H1 (cell line): Measurements from ENCODE around the gene SIGLEC6. TPM values are rescaled to one million over a fixed set of nuclear protein-coding genes. Genes with fewer than 3 reads are reported as not detected.

Experiments
- CTCF ChIA-PET: fragments of 300-600 bp; sonication (Branson Sonifier 250); formaldehyde crosslinking; loops from one replicate; lab custom pipeline; 2021; ENCODE audit not compliant: partially characterized antibody; lab: Charles Lee
- POLR2A ChIA-PET: fragments of 300-600 bp; sonication (Branson Sonifier 250); formaldehyde crosslinking; loops from one replicate; lab custom pipeline; 2021; ENCODE audit warnings: inconsistent platforms; ENCODE audit not compliant: partially characterized antibody; lab: Charles Lee
- DNase-seq, 2 experiments: peaks; one replicate each; pipeline versions ENCODE4 v3.0.0 to v3.0.0-alpha.2; 2010 to 2022; ENCODE audit warnings: low spot score in 2 of 2, low read depth in 1 of 2, mixed read lengths in 1 of 2
- FAIRE-seq: peaks from 2 replicates; lab custom pipeline; 2011; peaks lifted over from hg19 to GRCh38; lab: Jason Lieb, UNC
- H2AFZ ChIP-seq: 2 replicates; pipeline ENCODE4 v1.8.1; 2012; ENCODE audit warnings: low read length, inconsistent platforms
- H2AK5ac ChIP-seq: 2 replicates; pipeline ENCODE4 v1.6.1; 2013; ENCODE audit warnings: low read depth, low read length
- H2BK120ac ChIP-seq: replicated peaks from 2 replicates; pipeline ENCODE3; 2013; ENCODE audit warnings: low read depth, low read length, inconsistent platforms
- H2BK12ac ChIP-seq: 2 replicates; pipeline ENCODE4 v1.6.1; 2013; ENCODE audit warnings: low read depth, low read length
- H2BK15ac ChIP-seq: 2 replicates; pipeline ENCODE4 v1.6.1; 2013; ENCODE audit warnings: low read length
- H2BK20ac ChIP-seq: 2 replicates; pipeline ENCODE4 v1.6.1; 2013; ENCODE audit warnings: low read length
- H2BK5ac ChIP-seq: 2 replicates; pipeline ENCODE4 v1.6.1; 2013; ENCODE audit warnings: low read depth, low read length
- H3K14ac ChIP-seq: 2 replicates; pipeline ENCODE4 v1.6.1; 2013; ENCODE audit warnings: inconsistent platforms; ENCODE audit not compliant: insufficient read length
- H3K18ac ChIP-seq: 2 replicates; pipeline ENCODE4 v1.6.1; 2013; ENCODE audit warnings: low read length; ENCODE audit errors: extremely low read depth
- H3K23ac ChIP-seq: 2 replicates; pipeline ENCODE4 v1.6.1; 2013; ENCODE audit warnings: inconsistent platforms; ENCODE audit not compliant: insufficient read length
- H3K23me2 ChIP-seq: 2 replicates; pipeline ENCODE4 v1.6.1; 2013; ENCODE audit warnings: low read depth, low read length
- H3K27ac ChIP-seq: 2 replicates; pipeline ENCODE4 v1.6.1; 2011; ENCODE audit warnings: low read depth, low read length, inconsistent platforms
- H3K27me3 ChIP-seq, 4 experiments: replicated peaks in 1 of 4; 1 replicate in 1 of 4; 2 replicates in 3 of 4; pipeline versions ENCODE4 v1.6.1 to v1.8.1; 2011 to 2013; ENCODE audit warnings: low read length in 3 of 4, mild to moderate bottlenecking in 3 of 4, inconsistent platforms in 2 of 4, mixed read lengths in 2 of 4, moderate library complexity in 1 of 4; ENCODE audit not compliant: control insufficient read depth in 3 of 4, insufficient read depth in 3 of 4; ENCODE audit errors: extremely low read depth in 1 of 4
- H3K36me3 ChIP-seq, 4 experiments: 2 replicates each; pipeline versions ENCODE4 v1.6.1 to v1.8.1; 2011 to 2013; ENCODE audit warnings: mild to moderate bottlenecking in 4 of 4, low read length in 3 of 4, moderate library complexity in 2 of 4, control low read depth in 1 of 4, inconsistent platforms in 1 of 4; ENCODE audit not compliant: insufficient read depth in 4 of 4, control insufficient read depth in 2 of 4
- H3K4ac ChIP-seq: replicated peaks from 2 replicates; pipeline ENCODE3; 2013; ENCODE audit warnings: low read length, low read depth, mixed read lengths, inconsistent platforms; ENCODE audit not compliant: insufficient read length
- H3K4me1 ChIP-seq, 4 experiments: replicated peaks in 1 of 4; 1 replicate in 1 of 4; 2 replicates in 3 of 4; pipeline versions ENCODE4 v1.6.1 to v1.8.1; 2011 to 2013; ENCODE audit warnings: low read length in 3 of 4, inconsistent platforms in 2 of 4, mixed read lengths in 1 of 4; ENCODE audit not compliant: insufficient read depth in 4 of 4, control insufficient read depth in 3 of 4
- H3K4me2 ChIP-seq, 2 experiments: 2 replicates each; pipeline versions ENCODE4 v1.6.1 to v1.8.1; 2011 to 2013; ENCODE audit warnings: low read depth in 2 of 2, low read length in 2 of 2, control low read depth in 1 of 2, inconsistent platforms in 1 of 2, mild to moderate bottlenecking in 1 of 2; ENCODE audit not compliant: insufficient read depth in 1 of 2
- H3K4me3 ChIP-seq, 4 experiments: fragments of 200-600, 300-600 bp in 1 of 4; sonication (generic), shearing (Covaris generic), sonication (Bioruptor Twin) in 1 of 4; 2 replicates each; pipeline versions ENCODE4 v1.5.1 to v1.8.1; 2011 to 2016; ENCODE audit warnings: low read length in 4 of 4, low read depth in 3 of 4, control low read depth in 2 of 4, inconsistent platforms in 2 of 4, mild to moderate bottlenecking in 2 of 4, mixed read lengths in 1 of 4, moderate library complexity in 1 of 4; ENCODE audit not compliant: insufficient read depth in 2 of 4; ENCODE audit errors: extremely low read depth in 1 of 4
- H3K56ac ChIP-seq: replicated peaks from 2 replicates; pipeline ENCODE3; 2013; ENCODE audit warnings: low read depth, mild to moderate bottlenecking, mixed read lengths, low read length, inconsistent platforms; ENCODE audit not compliant: insufficient read length
- H3K79me1 ChIP-seq: 2 replicates; pipeline ENCODE4 v1.6.1; 2013; ENCODE audit warnings: low read depth, low read length, control low read depth
- H3K79me2 ChIP-seq, 2 experiments: 2 replicates each; pipeline versions ENCODE4 v1.6.1 to v1.8.1; 2012 to 2013; ENCODE audit warnings: low read length in 2 of 2, mild to moderate bottlenecking in 2 of 2, inconsistent platforms in 1 of 2; ENCODE audit not compliant: insufficient read depth in 2 of 2, control insufficient read depth in 1 of 2
- H3K9ac ChIP-seq, 4 experiments: replicated peaks in 1 of 4; 1 replicate in 1 of 4; 2 replicates in 3 of 4; pipeline versions ENCODE4 v1.6.1 to v1.8.1; 2011 to 2013; ENCODE audit warnings: low read depth in 3 of 4, low read length in 3 of 4, control low read depth in 2 of 4, mild to moderate bottlenecking in 2 of 4, moderate library complexity in 2 of 4, inconsistent platforms in 1 of 4; ENCODE audit errors: extremely low read depth in 1 of 4
- H3K9me3 ChIP-seq, 2 experiments: 2 replicates each; pipeline versions ENCODE4 v1.6.1 to v1.8.1; 2012 to 2013; ENCODE audit warnings: mild to moderate bottlenecking in 2 of 2, moderate library complexity in 2 of 2, control low read depth in 1 of 2, inconsistent platforms in 1 of 2, low read depth in 1 of 2, low read length in 1 of 2, mixed read lengths in 1 of 2; ENCODE audit not compliant: insufficient read depth in 2 of 2
- H4K20me1 ChIP-seq, 2 experiments: replicated peaks in 1 of 2; 2 replicates each; pipeline versions ENCODE3 to v1.8.1; 2011 to 2013; ENCODE audit warnings: inconsistent platforms in 2 of 2, low read length in 2 of 2, mild to moderate bottlenecking in 1 of 2; ENCODE audit not compliant: insufficient read depth in 2 of 2, control insufficient read depth in 1 of 2
- H4K5ac ChIP-seq: 2 replicates; pipeline ENCODE4 v1.6.1; 2013; ENCODE audit warnings: low read length, low read depth, mixed read lengths, inconsistent platforms; ENCODE audit not compliant: insufficient read length
- H4K8ac ChIP-seq: 2 replicates; pipeline ENCODE4 v1.8.0; 2013; ENCODE audit warnings: mild to moderate bottlenecking, moderate library complexity, low read length, inconsistent platforms; ENCODE audit not compliant: insufficient read depth; ENCODE audit errors: extremely low read depth
- H4K91ac ChIP-seq: replicated peaks from 2 replicates; pipeline ENCODE3; 2013; ENCODE audit warnings: low read length, mixed read lengths, inconsistent platforms; ENCODE audit not compliant: insufficient read length
- CTBP2 ChIP-seq: IDR thresholded peaks from 2 replicates; pipeline ENCODE4 v1.7.0; 2011; ENCODE audit warnings: borderline replicate concordance, mild to moderate bottlenecking, moderate library complexity, mixed read lengths, low read length; ENCODE audit not compliant: insufficient read depth, insufficient read length
- E2F6 ChIP-seq: IDR thresholded peaks from 2 replicates; pipeline ENCODE4 v1.6.1; 2012; ENCODE audit warnings: inconsistent platforms
- FOSL1 ChIP-seq: IDR thresholded peaks from 2 replicates; pipeline ENCODE4 v1.6.1; 2011; ENCODE audit warnings: mild to moderate bottlenecking, low read depth, low read length, moderate library complexity; ENCODE audit not compliant: insufficient read depth
- GTF2F1 ChIP-seq: IDR thresholded peaks from 2 replicates; pipeline ENCODE4 v1.6.1; 2012; ENCODE audit warnings: low read depth, low read length, improper control_type of control experiment, borderline replicate concordance
- JUN ChIP-seq: IDR thresholded peaks from 2 replicates; pipeline ENCODE4 v1.6.1; 2011; ENCODE audit warnings: low read depth, mild to moderate bottlenecking, improper control_type of control experiment, low read length
- KDM4A ChIP-seq: IDR thresholded peaks from one replicate; pipeline ENCODE4 v1.7.1; 2012; ENCODE audit warnings: low read depth, mild to moderate bottlenecking, moderate library complexity, low read length, inconsistent platforms; ENCODE audit not compliant: severe bottlenecking
- NANOG ChIP-seq: IDR thresholded peaks from 2 replicates; pipeline ENCODE4 v1.6.1; 2011; ENCODE audit warnings: low read length, low read depth, mild to moderate bottlenecking, inconsistent platforms; ENCODE audit not compliant: insufficient read depth, poor library complexity, severe bottlenecking
- POLR2AphosphoS5 ChIP-seq: IDR thresholded peaks from 2 replicates; pipeline ENCODE4 v1.6.1; 2011; ENCODE audit warnings: low read depth, low read length
- SIX5 ChIP-seq: IDR thresholded peaks from 2 replicates; pipeline ENCODE4 v1.6.1; 2011; ENCODE audit warnings: mild to moderate bottlenecking, low read depth, low read length
- SP1 ChIP-seq: IDR thresholded peaks from 2 replicates; pipeline ENCODE4 v1.6.1; 2011; ENCODE audit warnings: low read depth, low read length
- TAF7 ChIP-seq: optimal IDR thresholded peaks from 2 replicates; pipeline ENCODE3; 2011; ENCODE audit warnings: low read depth, mild to moderate bottlenecking, inconsistent platforms, low read length, moderate library complexity, borderline replicate concordance
- TCF12 ChIP-seq: IDR thresholded peaks from 2 replicates; pipeline ENCODE4 v1.6.1; 2011; ENCODE audit warnings: low read depth, mild to moderate bottlenecking, low read length
- TEAD4 ChIP-seq: IDR thresholded peaks from 2 replicates; pipeline ENCODE4 v1.6.1; 2012; ENCODE audit warnings: low read depth, low read length, inconsistent platforms, mixed read lengths
- YY1 ChIP-seq: IDR thresholded peaks from 2 replicates; pipeline ENCODE4 v1.6.1; 2011; ENCODE audit warnings: low read depth, mild to moderate bottlenecking, low read length
- WGBS, 2 experiments: shearing (Covaris generic) in 1 of 2; methylation state at CpG; one replicate each; pipeline versions ENCODE4 v1.1.6 to v1.1.7; 2013 to 2015; ENCODE audit warnings: low lambda C conversion rate in 2 of 2, mixed read lengths in 2 of 2, inconsistent platforms in 1 of 2, low coverage in 1 of 2, missing lambda C conversion rate in 1 of 2; ENCODE audit not compliant: insufficient replicate concordance in 2 of 2, insufficient coverage in 1 of 2, insufficient read length in 1 of 2; ENCODE audit errors: extremely low coverage in 1 of 2, missing lambda C conversion rate in 1 of 2; 5-methylcytosine and 5-hydroxymethylcytosine counted together
- polyA plus RNA-seq, 7 experiments: library from polyadenylated mRNA; depleted of rRNA in 3 of 7; stranded (reverse) in 5 of 7; unstranded in 2 of 7; fragments of >200 nt in 5 of 7; fragments of 200-250 nt in 2 of 7; gene quantifications; 1 replicate in 5 of 7; 2 replicates in 1 of 7; 4 replicates in 1 of 7; pipeline versions ENCODE4 v1.2.1 to v1.2.3, GENCODE V29; 2011 to 2013; ENCODE audit warnings: missing spikeins in 2 of 7, mixed read lengths in 2 of 7
- total RNA-seq: library from RNA; stranded (reverse); fragmentation: NEBNext Ultra II Directional; extraction: Animal tissue kit (Norgen Biotek cat#: 25700); gene quantifications from 2 replicates; pipeline ENCODE4 v1.2.1, GENCODE V29; 2021

SIGLEC6 gene
- total and polyA plus RNA-seq, 2 of the 8 experiments (the other 6 are each of a cell fraction or from before 2014, with no cell fraction given), result 0.05 TPM; not detected in 1

- Histone ChIP-seq H3K23ac (no peak overlapping the region), H3K56ac (no peak overlapping the region), H3K27ac (no peak overlapping the region), H2BK5ac (no peak overlapping the region), H3K14ac (no peak overlapping the region), H3K4me2 (no peak overlapping the region), H4K91ac (no peak overlapping the region), H4K5ac (no peak overlapping the region), H4K20me1 (no peaks in the 10 kb centered on the region), H2BK120ac (no peak overlapping the region), H2BK15ac (no peak overlapping the region), H3K9me3 (peaks cover 60 to 72% of the 10 kb centered on the region in 2 experiments), H3K79me1 (no peaks in the 10 kb centered on the region), H3K79me2 (no peaks in the 10 kb centered on the region), H2AK5ac (no peak overlapping the region), H4K8ac (no peak overlapping the region), H2BK12ac (no peak overlapping the region), H3K4me1 (no peaks in the 10 kb centered on the region), H3K4me3 (no peak overlapping the region), H3K9ac (no peak overlapping the region), H3K23me2 (no peaks in the 10 kb centered on the region), H3K36me3 (no peaks in the 10 kb centered on the region), H2BK20ac (no peak overlapping the region), H3K18ac (no peak overlapping the region), H3K27me3 (peaks cover 0 to 1% (median 0%) of the 10 kb centered on the region in 4 experiments; a peak in 1 of 7 replicates), H3K4ac (no peak overlapping the region), H2AFZ (no peak overlapping the region)
- no peak for FAIRE-seq
- 72% methylated on average over 2 of the region's 2 CpGs; no CpG with 5 or more reads in 1 of the 2 experiments for WGBS, 2 experiments
- POLR2A ChIA-PET, result no interaction called here
- DNase-seq, result no peak
- CTCF ChIA-PET, result no interaction called here
- TF ChIP-seq E2F6, result no peak
- no peak for TF ChIP-seq KDM4A
- TF ChIP-seq TCF12, result no peak
- TF ChIP-seq GTF2F1, result no peak
- TF ChIP-seq POLR2AphosphoS5, result no peak
- TF ChIP-seq CTBP2, result no peak
- TF ChIP-seq NANOG, result no peak
- no peak for TF ChIP-seq SP1
- no peak for TF ChIP-seq YY1
- TF ChIP-seq SIX5, result no peak
- TF ChIP-seq FOSL1, result no peak
- no peak for TF ChIP-seq JUN
- no peak for TF ChIP-seq TEAD4
- TF ChIP-seq TAF7, result no peak
These were observed 10.1 kb downstream of the SIGLEC6 start for GRCh38 chr19:51521357-51521756.
